GM10266 (cell line): Measurements from ENCODE around the gene ROBO2.

Experiments used
- DNase-seq: peaks from one replicate; pipeline ENCODE4 v3.0.0; 2012; ENCODE audit errors: extremely low spot score
- CTCF ChIP-seq: IDR thresholded peaks from 2 replicates; pipeline ENCODE4 v1.5.1; 2012; ENCODE audit warnings: mild to moderate bottlenecking, low read depth; ENCODE audit not compliant: control insufficient read depth, insufficient read depth; ENCODE audit errors: missing control alignments

Gene ROBO2

GRCh38 chr3:77667901-77668300 lies 628.0 kb downstream of the ROBO2 start:
- TF ChIP-seq CTCF = no peak
- no peak for DNase-seq

GRCh38 chr3:77668376-77668775 lies 628.5 kb downstream of the ROBO2 start:
- no peak for DNase-seq
- TF ChIP-seq CTCF = no peak

- TF ChIP-seq CTCF = no peak
- no peak for DNase-seq
These were observed 632.1 kb downstream of the ROBO2 start for GRCh38 chr3:77672016-77672415.

- no peak for DNase-seq
- TF ChIP-seq CTCF = no peak
These were observed 642.3 kb downstream of the ROBO2 start for GRCh38 chr3:77682162-77682561.

GRCh38 chr3:77684115-77684514 lies 644.2 kb downstream of the ROBO2 start:
- no peak for TF ChIP-seq CTCF
- no peak for DNase-seq

GRCh38 chr3:77685713-77686112 lies 645.8 kb downstream of the ROBO2 start:
- no peak for DNase-seq
- no peak for TF ChIP-seq CTCF

GRCh38 chr3:77686560-77686959 lies 646.7 kb downstream of the ROBO2 start:
- no peak for TF ChIP-seq CTCF
- no peak for DNase-seq
